HG02852 (cell line): ENCODE data around the gene PPP1R7.

Source experiments
- ATAC-seq: cut with Tn5 transposase; IDR thresholded peaks from one replicate; pipeline ENCODE4 v1.9.1; 2021; ENCODE audit warnings: mild to moderate bottlenecking, moderate library complexity; ENCODE audit not compliant: unreplicated experiment

The PPP1R7 gene

GRCh38 chr2:241139531-241140444, 10.5 kb upstream of the PPP1R7 start:
- no peak for ATAC-seq

- ATAC-seq = no peak
These were observed 9.8 kb upstream of the PPP1R7 start for GRCh38 chr2:241140445-241140840.

- ATAC-seq = no peak
These were observed 9.0 kb upstream of the PPP1R7 start for GRCh38 chr2:241141214-241141770.

DNA sequence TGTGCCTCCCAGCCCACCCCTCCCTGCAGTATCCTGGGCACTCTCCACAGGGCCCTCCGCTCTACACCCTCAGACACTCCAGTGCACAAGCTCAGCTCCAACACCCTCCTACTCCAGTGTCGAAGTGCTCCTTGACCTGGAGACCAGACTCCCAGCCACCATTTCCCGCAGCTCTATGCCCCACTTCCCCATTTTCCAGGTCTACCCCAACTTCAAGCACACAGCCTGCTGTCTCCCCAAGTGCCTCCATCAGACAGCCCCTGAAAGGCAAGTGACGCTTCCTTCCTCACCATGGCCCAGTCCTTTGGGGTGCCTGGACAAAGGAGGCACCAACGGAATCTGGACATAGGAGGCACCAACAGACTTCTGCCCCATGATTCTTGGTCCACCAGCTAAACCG, 8.2 kb upstream of the PPP1R7 start:
- no peak for ATAC-seq

DNA sequence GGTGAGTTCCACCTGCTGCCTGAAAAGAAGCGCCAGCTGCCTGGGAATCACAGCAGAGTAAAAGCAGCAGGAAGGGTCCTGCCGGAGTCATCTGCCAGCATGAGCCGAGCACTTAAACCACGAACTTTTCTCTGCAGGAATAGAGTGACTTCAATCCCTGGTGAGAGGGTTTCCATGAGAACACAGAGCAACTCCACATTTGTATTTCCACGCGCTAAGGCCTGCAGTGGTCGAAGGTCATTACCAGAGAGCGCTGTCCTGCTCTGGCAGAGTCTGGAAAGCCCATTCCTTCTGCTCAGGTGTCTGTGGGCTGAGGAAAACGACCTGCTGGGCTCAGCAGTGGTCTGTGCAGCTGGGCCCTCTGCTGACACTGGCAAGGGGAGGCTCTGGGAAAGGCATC, 7.7 kb upstream of the PPP1R7 start:
- ATAC-seq = no peak

DNA sequence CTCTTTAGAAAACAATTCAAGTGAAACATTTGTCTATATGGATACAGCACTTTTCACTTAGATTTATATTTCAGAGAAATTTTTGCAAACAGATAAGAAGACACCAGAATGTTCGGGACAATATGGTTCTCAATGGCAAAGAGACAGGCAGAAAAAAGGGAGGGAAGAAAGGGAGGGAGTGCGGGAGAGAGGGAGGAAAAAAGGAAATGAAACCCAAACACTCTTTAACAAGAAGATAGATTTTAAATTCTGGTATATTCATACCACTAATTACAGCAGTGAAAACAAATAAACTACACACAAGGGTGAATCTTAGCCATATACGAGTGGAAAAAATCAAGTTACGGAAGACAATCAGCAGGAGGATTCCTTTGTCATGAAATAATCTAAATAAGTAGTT, 4.0 kb upstream of the PPP1R7 start:
- ATAC-seq = no peak

DNA sequence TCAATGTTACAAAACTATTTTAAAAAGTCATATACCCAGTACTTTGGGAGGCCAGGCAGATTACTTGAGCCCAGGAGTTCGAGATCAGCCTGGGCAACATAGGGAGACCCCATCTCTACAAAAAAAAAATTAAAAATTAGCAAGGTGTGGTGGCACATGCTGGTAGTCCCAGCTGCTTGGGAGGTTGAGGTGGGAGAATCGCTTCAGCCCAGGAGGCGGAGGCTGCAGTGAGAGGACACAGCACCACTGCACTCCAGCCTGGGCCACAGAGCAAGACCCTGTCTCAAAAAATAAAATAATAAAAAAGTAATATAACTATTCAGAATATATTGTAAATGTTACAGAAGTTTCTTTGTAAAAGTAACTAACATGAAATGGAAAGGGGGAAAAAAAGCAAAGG, 2.9 kb upstream of the PPP1R7 start:
- no peak for ATAC-seq

DNA sequence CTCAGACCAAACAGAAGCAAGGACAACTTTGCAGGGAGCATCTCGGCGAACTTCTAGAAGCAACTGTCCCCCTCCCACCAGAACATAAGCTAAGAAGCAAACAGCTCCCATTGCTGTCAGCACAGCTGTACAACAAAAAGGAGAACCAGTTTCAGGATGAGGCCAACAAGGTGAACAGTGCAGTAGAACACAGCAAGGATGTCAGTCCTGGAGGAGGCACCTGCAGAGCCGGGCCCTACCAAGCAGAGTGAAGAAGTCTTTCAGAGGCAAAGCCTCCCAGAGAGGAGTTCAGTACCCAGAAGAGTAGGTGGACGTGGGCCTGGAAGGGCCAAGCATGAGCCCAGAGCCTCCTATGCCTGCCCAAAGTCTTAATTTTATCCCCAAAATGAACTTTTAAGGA, 2.0 kb upstream of the PPP1R7 start:
- ATAC-seq = no peak

- peak; percentile 74 for ATAC-seq
These were observed 1.2 kb upstream of the PPP1R7 start, which contains the start of gene PASK for GRCh38 chr2:241148891-241149674. PASK (minus strand) TSS chr2:241149472; CDS start chr2:241143032, 6,440 bp downstream.

DNA sequence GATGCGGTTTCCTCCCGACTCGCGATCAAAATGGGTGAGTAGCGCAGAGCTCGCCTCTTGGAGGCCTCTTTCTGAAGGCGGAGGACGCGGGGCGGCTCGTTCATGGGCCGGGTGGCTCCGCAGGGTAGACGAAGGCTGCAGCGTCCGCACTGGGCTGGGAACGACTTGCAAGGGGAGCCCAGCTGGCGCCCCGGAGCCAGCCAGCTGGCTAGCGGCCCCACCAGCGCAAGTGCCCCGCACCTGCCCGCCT, 667 bp upstream of the PPP1R7 start:
- peak; percentile 7 for ATAC-seq

DNA sequence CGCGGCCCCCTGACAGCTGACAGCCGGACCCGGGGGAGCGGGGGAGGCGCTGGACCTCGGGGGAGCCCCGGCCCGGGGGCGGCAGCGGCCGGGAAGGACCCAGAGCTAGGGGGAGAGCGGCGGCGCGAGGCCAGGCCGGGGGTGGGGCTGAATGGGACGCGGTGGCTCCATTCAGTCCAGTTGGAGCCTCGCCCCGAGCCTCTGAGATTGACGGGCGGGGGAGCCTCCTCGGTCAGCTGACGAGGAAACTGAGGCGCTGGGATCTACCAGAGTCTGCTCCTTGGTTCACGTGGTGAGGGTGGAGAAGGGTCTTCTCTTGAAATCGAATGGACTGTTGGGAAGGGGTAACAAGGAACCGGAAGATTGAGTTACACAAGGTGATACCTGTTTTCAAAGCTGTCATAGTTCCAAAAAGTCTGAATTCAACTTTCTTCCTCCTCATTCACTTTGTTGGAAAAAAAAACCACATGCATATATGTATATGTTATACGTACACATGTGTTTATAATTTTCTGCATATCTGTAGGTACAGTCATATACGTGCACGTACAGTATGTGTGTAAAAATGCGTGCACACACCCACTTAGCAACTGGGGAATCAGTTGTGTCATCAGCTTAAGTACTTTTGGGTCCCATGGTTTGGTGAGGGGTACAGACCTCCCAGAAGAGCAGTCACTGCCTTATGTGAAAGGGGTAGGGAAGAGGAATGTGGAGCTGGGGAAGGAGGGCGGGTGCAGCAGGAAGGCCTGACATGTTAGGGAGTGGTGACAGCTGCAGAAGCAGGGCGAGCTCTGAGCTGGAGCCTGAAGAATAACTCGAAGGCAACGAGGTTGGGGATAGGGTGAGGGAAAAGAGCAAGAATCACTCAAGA, 628 bp downstream of the PPP1R7 start:
- ATAC-seq = peak; percentile 24

GRCh38 chr2:241151934-241152660, 1.8 kb downstream of the PPP1R7 start:
- no peak for ATAC-seq

- no peak for ATAC-seq
These were observed 3.3 kb downstream of the PPP1R7 start for GRCh38 chr2:241153616-241154015.

DNA sequence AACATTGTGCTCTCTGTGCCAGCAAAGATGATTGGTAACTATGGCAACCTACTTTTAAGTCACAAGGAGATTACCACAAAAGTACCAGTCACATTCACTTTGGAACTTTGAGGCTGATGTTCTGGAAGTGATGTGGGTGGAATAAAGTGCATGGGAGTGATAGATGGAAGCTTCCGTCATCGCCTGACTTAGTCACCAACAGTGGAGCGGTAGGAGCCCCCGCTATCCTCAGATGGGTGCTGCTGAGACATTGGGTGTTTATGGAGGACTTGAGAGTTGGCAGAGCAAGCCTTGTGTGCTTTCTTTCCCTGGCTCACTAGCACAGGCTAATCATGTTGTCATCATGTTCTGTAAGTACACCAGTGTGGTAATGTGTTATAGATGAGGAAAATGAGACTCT, 4.6 kb downstream of the PPP1R7 start:
- no peak for ATAC-seq

DNA sequence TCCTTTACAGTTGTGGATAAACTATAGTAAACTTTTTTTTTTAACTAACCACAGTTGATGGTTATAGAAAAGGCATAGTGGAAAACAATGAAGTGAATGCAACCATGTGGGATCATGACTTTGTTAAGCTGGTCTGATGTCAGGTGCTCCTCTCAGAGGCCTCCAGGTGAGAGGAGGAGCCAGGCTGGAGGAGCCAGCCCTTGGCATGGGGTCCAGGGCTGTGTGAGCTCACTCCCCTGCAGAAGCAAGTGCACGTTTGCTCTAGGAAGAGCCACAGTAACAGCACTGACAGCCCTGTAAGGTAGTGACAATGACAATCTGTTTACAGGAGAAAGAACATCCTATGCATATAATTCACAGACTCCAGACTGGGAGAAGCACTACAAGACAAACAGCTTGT, 5.7 kb downstream of the PPP1R7 start:
- ATAC-seq = no peak

DNA sequence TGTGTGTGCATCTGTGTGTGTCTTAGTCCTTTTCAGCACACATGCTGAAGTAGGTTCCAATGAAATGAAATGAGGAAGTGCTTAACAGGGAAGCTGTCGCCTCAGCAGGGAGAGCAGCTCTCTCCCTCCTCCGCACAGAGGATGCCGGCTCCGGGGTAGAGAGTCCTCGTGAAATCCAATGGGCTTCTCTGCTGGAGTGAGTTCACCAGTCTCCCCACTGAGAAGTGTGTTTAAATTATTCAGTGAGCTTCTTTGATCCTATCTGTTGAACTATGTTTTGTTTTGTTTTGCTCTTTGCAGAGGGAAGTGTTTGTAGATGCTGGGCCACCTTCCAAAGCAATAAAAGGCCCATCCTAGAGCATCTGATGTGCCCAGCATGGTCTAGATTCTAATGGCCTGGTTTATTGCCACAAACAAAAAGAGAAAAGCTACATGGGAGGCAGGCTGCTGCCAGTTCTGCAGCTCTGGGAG, 6.7 kb downstream of the PPP1R7 start:
- no peak for ATAC-seq

GRCh38 chr2:241157841-241158545, 7.7 kb downstream of the PPP1R7 start:
- ATAC-seq = no peak

GRCh38 chr2:241158546-241158900, 8.3 kb downstream of the PPP1R7 start:
- ATAC-seq = no peak

GRCh38 chr2:241159116-241159515, 8.8 kb downstream of the PPP1R7 start:
- no peak for ATAC-seq

DNA sequence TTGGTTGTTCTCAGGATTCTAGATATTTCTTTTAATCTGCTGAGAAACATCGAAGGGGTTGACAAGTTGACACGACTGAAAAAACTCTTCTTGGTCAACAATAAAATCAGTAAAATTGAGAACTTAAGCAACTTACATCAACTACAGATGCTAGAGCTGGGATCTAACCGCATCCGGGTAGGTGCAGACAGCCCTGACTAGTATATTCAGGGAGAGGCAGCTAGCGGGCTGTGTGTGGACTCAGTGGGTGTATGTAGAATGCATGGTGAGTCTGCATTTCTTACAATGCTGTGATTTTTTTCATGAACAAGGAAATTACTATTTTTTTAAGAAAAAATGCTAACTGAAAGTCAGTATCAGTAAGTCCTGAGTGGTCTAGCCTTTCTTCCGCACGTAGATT, 10.1 kb downstream of the PPP1R7 start:
- ATAC-seq = no peak
